ENCODE results near the gene NCOA3.
"Not testable (repeated sequence)": the region's sequence is repeated elsewhere in the genome, so short reads cannot be mapped to it uniquely, and the experiment has no call there.

The NCOA3 gene

GRCh38 chr20:47503685-47504084 lies 2.0 kb downstream of the NCOA3 start:
- peak overlapping the region; percentile 97 for H3K4me3 ChIP-seq
- no peak overlapping the region for H3K27ac ChIP-seq
- DNase-seq (ENCODE audit: low spot score) = no peak
- no peak for TF ChIP-seq CTCF (IDR thresholded peaks at IDR 0.05)

- DNase-seq (ENCODE audit: low spot score) = no peak
- no peak for TF ChIP-seq CTCF (IDR thresholded peaks at IDR 0.05)
- Histone ChIP-seq H3K4me3 (no peak overlapping the region), H3K27ac (no peak overlapping the region)
These were observed 4.6 kb downstream of the NCOA3 start for GRCh38 chr20:47506335-47506734.

GRCh38 chr20:47506850-47507249 lies 5.2 kb downstream of the NCOA3 start:
- DNase-seq (ENCODE audit: low spot score) = no peak
- Histone ChIP-seq H3K4me3 (no peak overlapping the region), H3K27ac (no peak overlapping the region)
- TF ChIP-seq CTCF (IDR thresholded peaks at IDR 0.05) = no peak

GRCh38 chr20:47507275-47507981 lies 5.7 kb downstream of the NCOA3 start:
- H3K4me3 ChIP-seq; DNase-seq (ENCODE audit: low spot score); H3K27ac ChIP-seq: not testable (repeated sequence)

- no peak for DNase-seq (ENCODE audit: low spot score)
- H3K4me3 ChIP-seq = no peak overlapping the region
- no peak for TF ChIP-seq CTCF (IDR thresholded peaks at IDR 0.05)
- no peak overlapping the region for H3K27ac ChIP-seq
These were observed 6.6 kb downstream of the NCOA3 start for GRCh38 chr20:47508278-47508677.

GRCh38 chr20:47509104-47509661 lies 7.5 kb downstream of the NCOA3 start:
- no peak for TF ChIP-seq CTCF (IDR thresholded peaks at IDR 0.05)
- Histone ChIP-seq H3K4me3 (no peak overlapping the region), H3K27ac (no peak overlapping the region)
- no peak for DNase-seq (ENCODE audit: low spot score)

GRCh38 chr20:47509685-47510084 lies 8.0 kb downstream of the NCOA3 start:
- no peak overlapping the region for H3K27ac ChIP-seq
- no peak for TF ChIP-seq CTCF (IDR thresholded peaks at IDR 0.05)
- no peak for DNase-seq (ENCODE audit: low spot score)
- H3K4me3 ChIP-seq = no peak overlapping the region
